GM21825 (cell line): ENCODE results near the gene TMC8.
"Not testable (repeated sequence)": the region's sequence is repeated elsewhere in the genome, so short reads cannot be mapped to it uniquely, and the experiment has no call there.

Experiments
- ATAC-seq: cut with Tn5 transposase; IDR thresholded peaks from one replicate; pipeline ENCODE4 v1.9.1; 2021; ENCODE audit warnings: mild to moderate bottlenecking, moderate library complexity; ENCODE audit not compliant: unreplicated experiment

TMC8 gene

DNA sequence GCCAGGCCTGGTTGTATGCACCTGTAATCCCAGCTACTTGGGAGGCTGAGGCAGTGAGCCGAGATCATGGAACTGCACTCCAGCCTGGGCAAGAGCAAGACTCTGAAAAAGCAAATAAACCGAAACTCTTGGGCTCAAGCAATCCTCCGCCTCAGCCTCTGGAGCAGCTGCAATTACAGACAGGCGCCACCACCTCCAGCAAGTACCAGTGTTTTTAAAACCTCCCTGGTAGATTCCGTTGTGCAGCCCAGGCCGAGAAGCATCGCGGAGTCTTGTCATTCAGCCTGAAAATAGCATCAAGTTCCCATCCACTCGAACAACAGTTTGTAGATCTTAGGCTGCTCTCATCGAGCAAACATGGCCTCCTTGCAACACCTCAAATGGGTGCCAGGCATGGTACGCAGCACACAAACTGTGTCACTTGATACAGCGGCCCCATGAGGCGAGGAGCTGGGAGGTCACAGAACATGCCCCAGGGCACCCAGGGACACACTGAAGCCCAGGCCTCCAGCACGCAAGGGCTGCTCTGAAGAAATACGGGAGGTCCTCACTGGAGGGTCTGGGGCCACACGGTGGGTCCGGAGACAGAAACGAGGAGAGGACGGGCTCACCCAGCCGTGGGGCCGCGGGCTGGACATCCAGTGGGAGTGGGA is 20.1 kb upstream of the TMC8 start:
- no peak for ATAC-seq

DNA sequence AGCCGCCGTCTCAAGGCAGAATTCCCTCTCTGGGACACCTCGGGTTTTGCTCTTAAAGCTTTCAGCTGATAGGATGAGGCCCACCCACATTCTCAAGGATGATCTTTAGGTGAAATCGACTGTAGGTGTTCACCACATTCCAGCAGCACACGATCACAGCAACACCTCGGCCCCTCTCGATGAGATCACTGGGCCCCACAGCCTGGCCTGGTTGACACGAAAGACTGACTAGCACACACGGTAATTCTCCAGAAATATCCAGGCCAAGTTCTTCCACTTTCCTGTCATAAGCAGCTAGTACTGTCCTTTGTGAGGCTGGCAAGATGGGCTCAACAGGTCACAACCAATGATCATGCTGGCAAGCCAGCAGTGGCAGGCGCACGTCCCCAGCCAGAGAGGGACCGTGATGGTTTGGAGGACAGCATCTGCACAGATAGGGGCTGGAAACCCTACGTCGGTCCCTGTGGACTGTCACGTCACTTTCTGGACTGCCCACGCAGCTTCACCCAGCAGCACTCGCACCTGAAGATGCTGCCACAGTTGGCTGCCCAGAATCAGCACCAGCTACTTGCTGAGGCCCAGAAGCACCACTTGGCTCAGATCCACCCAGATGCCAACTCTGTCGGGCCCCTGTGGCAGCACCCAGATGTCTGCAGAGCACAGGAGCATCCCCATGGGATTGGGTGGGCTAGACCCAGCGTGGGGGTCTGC is 19.4 kb upstream of the TMC8 start:
- ATAC-seq = no peak

DNA sequence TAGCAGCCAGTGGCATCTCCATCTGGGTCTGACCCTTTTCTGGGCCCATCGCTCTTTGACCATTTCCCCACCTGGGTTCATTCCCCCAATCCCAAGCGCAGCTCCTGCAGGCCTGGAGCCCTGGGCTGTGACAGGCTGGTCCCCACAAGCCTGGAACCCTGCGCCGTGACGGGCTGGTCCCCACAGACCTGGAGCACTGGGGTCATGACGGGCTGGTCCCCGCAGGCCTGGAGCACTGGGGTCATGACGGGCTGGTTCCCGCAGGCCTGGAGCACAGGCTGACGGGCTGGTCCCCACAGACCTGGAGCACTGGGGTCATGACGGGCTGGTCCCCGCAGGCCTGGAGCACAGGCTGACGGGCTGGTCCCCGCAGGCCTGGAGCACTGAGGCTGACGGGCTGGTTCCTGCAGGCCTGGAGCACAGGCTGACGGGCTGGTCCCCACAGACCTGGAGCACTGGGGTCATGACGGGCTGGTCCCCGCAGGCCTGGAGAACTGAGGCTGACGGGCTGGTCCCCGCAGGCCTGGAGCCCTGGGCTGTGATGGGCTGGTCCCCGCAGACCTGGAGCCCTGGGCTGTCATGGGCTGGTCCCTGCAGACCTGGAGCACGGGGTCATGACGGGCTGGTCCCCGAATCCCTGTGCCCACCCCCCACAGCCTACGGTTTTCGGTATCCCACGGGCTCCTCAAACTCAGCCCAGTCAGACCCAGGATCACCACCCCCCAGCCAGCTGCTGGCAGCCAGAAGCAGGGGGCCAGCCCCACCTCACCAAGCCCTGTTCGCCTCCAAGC is 18.6 kb upstream of the TMC8 start:
- ATAC-seq = no peak

DNA sequence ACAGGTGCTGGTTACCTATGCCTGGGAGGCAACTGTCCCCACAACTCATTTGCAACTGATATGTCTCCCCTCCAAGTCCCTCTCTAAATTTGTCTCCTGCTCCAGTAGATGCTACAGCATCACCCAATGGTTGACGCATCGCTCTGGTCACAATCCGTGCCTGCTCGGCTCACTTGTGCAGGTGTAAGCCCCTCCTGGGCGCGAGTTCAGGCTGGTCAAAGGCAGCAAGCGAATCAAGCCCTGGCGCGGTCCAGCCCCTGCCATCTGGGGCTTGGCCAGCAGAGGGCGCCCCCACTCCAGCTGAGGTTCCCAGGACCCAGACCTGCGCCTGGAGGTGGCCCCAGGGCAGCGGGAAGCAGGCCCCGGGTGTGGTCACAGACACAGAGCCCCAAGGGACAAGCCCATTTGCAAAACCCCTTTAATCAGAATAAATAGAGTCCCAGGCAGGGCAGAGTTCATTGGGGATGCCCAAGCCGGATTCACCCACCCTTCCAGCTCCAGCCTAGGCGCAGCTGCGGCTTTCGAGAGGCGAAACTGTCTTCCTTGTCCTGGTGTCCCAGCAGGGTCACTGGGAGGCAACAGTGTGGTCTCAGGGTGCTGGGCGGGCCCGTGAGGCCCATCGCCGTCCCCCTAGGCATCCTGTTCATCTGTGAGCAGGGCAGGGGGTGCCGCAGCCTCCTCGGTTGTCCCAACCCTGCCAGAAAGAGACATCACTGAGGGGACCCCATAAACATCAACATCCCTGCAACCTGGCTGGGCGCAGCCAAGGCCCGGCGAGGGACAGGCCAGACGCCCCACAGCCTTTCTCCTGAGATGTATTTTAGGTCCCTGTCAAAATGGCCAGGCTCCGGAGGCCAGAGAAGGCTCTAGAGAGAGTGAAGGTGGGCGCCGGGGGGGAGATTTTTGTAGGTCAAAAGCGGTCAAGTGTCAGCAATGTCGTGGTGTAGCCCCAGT is 17.8 kb upstream of the TMC8 start:
- ATAC-seq = no peak

DNA sequence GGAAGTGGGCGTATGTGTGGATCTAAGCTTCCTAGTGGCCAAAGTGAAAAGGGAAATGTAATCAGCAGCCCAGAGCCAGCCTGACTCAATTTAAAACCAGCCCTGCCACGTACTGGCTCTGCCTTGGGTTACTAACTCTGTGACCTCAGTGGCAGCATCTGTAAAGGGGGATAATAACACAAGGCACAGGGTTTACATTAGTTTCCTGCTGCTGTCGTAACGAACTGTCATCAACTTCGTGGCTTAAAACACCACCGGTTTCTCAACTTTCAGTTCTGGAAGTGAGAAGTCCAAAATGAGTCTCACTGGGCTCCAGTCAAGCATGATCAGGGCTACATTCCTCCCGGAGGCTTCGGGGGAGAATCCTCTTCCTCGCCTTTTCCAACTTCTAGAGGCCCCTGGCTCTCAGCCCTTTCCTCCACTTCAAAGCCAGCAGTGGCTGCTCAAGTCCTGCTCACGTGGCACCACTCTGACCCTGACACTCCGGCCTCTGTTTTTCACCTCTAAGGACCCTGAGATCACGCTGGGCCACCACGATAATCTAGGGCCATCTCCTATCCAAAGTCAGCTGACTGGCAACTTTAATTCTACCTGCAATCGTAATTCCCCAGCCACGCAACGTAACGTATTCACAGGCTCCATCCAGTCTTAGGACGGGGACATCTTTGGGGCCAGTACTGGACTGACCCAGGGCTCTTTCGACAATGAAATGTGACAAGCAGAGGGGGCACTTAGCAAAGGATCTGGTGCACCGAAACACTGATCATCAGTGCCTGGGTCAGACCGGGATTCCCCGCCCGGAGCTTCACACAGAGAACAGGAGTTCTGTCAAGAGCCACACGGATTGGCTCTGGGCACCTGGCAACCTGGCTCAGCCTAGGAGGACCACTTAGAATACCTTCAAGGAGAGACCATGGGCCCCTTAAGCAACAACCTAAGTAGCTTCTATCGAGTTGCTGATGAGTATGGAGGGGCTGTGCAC is 16.5 kb upstream of the TMC8 start:
- ATAC-seq = no peak

DNA sequence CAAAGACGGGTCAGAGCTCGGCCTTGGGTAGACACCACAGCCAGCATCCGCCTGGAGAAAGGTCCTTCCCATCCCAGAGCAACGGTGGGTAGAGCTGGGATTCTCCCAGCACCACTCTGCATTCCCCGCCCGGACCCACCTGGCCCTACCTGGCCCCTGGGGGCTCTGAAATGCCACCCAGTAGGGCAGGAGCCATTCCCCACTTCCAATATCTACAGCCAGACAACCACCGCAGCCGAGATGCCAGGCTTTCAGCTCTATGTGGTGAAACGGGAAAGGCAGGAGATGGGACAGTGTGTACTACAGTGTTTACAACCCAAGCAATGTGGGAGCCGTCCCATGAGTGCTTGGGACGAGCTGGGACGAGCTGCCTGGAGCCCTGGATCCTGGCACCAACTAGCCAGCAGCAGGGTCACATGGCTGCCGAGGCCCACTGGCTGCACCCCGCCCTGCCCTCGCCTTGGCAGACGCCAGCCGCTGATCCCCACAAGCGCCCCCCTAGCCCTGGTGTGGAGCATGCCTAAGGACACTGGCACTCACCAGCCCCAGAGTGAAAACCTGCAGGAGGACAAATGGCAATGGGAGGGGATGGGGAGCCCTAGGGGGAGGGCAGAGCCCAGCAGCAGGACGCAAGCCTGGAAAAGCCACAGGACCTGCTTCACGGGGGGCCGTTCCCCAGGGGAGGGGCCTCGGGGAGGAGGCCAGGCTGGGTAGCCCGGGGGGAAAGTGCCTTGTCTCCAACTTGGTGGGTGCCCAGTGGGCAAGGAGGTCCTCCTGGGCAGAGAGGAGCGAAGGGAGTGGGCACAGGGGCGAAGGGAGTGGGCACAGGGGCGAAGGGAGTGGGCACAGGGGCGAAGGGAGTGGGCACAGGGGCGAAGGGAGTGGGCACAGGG is 15.5 kb upstream of the TMC8 start:
- no peak for ATAC-seq

DNA sequence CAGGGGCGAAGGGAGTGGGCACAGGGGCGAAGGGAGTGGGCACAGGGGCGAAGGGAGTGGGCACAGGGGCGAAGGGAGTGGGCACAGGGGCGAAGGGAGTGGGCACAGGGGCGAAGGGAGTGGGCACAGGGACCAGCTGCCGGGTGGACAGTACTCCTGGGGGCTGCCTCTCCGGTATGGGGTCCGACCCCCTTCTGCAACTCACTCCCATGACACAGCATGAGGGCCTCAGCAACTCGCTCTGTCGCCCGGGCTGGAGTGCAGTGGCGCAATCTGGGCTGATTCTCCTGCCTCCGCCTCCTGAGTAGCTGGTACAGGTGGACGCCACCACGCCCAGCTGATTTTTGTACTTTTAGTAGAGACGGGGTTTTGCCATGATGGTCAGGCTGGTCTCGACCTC is 14.8 kb upstream of the TMC8 start:
- ATAC-seq = not testable (repeated sequence)

DNA sequence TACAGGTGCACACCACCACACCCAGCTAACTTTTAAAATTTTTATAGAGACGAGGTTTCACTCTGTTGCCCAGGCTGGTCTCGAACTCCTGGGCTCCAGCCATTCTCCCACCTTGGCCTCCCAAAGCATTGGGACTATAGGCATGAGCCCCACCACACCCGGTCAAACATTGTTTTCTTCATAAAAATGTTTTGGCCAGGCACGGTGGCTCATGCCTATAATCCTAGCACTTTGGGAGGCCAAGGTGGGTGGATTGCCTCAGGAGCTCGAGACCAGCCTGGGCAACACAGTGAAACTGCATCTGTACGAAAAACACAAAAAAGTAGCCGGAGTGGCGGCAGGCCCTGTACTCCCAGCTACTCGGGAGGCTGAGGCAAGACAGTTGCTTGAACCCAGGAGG is 14.2 kb upstream of the TMC8 start:
- ATAC-seq = no peak

DNA sequence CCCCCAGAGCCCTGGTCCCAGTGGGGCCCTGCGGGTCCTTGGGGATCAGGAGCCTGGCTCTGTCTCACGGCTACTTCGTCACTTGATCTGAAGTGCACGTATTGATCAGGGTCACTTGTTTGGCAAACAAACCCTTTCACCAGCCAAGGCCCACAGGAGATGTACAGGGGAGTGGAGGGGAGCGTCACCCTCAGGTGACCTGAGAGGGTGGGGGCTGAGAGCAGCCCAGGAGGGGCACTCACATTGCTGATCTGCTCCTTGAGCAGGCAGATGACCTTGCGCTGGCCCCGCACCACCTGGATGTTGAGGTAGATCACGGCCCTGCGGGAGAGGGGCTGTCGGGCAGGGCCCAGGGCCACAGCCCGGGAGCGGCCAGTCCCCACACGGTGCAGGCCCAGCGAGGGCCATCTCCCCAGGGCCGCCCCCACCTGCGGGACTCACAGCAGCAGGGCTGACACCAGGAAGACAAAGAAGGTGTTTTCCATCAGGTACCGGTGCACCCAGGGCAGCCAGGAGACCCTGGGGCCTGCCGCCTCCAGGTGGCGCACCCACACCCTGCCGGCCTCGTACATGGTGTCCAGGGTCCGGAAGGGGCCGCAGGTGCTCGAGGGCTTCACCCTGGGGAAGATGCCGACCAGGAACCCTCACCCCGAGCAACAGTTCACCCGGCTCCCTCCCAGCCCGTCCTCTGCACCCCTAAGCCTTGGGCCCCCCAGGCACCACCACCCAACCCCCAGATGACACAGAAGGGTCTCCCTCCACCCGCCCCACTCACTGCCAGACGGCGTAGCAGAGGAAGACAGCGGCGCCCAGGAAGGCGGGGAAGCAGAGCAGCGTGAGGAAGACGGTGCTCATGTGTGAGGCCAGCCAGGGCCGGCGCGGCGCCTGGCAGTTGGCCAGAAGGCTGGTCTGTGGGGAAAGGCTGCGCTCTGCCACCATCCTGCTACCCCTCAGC is 13.3 kb upstream of the TMC8 start:
- no peak for ATAC-seq

DNA sequence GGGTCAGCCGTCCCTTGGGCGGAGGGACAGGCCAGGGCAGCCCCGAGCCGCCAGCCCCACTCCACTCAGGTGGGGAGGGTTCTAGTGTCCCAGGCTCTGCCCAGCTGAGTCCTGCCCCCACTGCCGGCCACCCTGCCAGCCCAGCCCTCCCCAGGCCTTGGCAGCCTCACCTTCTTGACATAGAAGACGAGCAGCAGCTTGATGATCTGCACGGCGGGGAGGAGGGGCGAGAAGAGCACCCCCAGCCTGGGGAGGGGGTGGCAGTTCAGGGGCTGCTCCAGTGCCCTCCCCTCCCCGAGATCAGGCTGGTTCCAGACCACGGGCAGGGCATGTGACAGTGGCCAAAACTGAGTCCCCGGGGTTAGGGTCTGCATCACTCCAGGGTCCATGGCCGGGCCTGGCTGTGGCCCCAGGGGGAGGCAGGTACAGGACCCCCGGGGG is 11.8 kb upstream of the TMC8 start:
- ATAC-seq = no peak

DNA sequence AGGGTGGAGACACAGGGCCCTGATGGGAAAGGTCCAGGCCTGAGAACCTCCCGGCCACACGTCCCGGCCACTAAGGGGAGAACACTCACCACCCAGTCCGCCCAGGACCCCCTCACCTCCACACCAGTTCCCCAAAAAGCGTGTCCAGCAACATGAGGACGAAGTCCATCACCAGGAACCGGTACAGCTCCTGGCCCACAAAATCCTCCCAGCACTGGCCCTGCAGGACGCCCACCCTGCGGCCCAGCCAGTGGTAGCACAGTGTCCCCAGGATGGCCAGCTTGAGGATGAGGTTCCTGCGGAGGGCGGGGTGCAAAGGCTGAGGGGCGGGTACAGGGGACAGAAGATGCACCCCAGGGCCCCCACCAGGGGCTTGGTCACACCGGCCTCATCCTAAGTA is 10.0 kb upstream of the TMC8 start:
- ATAC-seq = no peak

DNA sequence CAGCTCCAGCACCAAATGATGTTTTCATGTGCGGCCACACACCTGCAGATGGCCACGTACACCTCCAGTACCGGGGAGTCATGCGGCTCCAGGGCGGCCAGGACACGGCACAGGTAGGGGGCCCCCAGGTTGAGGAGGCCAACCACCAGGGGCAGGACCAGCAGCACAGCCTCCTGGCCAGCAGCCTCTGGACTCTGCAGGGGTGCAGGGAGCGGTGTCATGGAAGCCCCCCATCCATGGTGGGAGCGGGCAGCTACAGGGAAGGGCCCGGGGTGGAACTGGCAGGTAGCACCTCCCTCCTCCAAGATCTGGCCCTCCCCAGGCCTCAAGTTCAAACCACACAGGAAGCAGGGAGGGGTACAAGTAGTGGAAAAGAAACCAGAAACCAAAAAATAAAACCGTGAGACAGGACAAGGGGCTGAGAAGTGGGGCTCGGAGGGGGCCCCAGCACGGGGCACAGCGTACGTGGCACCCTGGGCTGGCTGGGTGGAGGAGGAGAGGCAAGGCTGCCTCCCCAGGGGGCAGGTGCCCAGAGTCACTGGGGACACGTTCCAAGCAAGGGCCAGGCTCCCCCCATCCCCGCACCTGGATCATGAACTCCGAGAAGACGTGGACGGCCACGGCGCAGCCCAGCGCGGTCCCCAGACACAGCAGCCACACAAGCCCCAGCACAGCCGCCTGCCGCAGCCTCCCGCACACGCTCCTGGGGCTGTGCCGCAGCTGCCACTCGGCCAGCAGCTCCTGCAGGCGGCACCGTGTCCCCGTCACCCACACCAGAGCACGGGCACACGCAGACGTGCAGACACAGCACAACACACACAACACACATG is 9.4 kb upstream of the TMC8 start:
- ATAC-seq = no peak

DNA sequence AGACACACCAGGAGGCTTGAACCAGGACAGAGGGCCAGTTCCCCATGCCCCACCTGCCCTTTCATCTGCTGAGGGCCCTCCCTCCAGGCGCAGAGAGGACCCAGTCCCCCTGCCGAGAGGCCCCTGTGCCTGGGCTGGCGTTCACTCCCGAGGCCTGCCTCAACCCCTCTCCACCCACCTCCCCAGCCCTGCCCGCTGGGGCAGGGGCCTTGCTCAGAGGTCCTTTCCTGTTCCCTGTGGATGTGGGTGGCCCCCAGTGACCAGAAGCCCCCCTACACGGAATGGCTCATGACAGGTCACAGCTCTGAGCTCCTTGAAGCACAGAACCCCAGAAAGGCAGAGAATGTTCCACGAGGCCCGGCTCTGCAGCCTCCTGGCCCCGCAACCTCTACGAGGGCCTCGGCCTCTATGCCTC is 8.8 kb upstream of the TMC8 start:
- no peak for ATAC-seq

DNA sequence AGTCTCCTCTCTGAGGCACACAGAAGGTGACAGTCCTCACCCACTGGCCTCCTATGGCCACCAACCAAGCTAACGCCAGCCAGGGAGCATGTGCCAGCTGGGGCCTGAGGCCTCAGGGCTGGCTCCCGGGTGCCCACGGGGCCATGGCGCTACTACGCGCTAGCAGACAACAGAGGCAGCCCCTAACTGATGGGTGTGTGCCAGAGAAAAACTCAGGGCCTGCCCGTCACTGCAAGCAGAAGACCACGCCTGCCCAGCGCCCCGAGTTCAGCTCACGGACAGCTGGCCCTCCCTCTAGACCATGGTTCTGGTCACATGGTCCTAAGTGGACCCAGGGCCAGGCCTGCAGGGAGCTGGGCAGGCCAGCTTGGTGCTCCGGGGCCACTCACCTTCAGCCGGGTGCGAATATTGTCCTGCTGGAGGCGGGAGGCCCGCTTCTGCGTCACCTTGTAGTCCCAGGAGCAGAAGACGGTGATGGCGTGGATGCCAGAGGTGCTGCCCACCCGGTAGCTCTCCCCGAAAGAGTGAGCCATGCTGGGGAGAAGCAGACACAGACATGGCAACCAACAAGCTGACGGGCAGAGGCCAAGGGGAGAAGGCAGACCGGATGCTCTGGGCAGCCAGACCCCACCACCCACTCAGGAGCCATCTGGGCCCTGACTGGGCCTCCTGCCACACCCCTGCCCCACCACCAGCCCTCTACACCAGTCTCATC is 8.2 kb upstream of the TMC8 start:
- ATAC-seq = no peak

DNA sequence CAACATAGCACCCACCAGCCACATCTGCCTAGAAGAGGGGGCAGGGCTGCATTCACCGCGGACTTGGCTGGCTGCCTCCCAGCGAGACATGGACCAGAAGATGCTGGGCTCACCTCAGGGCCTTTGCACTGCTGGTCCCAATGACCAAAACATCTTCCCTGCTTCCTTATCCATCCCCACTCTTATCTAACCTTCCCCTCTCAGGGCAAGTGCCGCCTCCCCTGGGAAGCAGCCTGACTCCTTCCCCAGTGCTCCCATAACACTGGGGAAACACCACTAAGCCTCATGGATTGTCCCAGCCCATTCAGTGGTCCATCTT is 7.7 kb upstream of the TMC8 start:
- no peak for ATAC-seq

DNA sequence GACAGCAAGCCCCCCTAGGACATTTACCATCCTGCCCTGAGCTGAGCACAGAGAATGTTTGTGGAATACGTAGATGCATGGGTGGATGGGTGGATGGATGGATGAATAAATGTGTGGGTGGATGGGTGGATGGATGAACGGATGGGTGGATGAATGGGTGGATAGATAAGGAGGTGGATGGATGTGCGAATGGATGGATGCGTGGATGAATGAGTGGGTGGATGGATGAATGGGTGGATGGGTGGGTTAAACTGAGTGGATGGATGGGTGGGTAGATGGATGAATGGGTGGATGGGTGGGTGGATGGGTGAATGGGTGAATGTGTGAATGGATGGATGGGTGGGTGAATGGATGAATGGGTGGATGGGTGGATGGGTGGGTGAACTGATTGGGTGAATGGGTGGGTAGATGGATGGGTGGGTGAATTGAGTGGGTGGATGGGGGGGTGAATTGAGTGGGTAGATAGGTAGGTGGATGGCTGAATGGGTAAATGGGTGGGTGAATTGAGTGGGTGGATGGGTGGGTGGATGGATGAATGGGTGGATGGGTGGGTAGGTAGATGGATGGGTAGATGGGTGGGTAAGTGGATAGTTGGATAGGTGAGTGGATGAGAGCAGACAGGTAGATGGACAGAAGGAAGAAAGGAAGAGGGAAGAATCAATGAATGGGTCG is 7.2 kb upstream of the TMC8 start:
- ATAC-seq = no peak
